CD4-positive, alpha-beta T cell treated with Interleukin-10 for 1 hour (primary cell): ENCODE results near the gene ACSL3.

Source experiments
- DNase-seq: peaks from one replicate; pipeline ENCODE4 v3.0.0-alpha.2; 2020

ACSL3 gene

DNA sequence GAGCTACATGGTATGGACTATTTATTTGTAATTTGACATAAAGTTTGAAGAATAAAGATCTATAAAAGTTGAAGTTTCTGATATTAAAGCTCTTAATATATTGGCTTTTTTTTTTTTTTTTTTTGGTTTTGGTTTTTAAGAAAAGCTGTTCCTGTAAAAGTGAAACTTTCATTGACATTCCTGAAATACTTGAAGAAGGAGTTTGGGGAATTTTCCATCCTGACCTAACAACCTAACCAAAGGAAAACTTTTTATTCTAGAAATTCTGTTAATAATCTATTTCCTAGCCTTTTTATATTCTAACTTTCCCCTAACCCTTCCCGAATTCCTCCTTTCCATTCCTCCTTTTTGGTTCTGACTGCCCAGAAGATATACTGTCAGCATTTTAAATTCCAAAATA is 83.7 kb downstream of the ACSL3 start:
- DNase-seq: no peak

- DNase-seq: no peak
Measured at GRCh38 chr2:222944971-222945740, 84.3 kb downstream of the ACSL3 start.

GRCh38 chr2:222945887-222946286 is 85.1 kb downstream of the ACSL3 start:
- DNase-seq: no peak

DNA sequence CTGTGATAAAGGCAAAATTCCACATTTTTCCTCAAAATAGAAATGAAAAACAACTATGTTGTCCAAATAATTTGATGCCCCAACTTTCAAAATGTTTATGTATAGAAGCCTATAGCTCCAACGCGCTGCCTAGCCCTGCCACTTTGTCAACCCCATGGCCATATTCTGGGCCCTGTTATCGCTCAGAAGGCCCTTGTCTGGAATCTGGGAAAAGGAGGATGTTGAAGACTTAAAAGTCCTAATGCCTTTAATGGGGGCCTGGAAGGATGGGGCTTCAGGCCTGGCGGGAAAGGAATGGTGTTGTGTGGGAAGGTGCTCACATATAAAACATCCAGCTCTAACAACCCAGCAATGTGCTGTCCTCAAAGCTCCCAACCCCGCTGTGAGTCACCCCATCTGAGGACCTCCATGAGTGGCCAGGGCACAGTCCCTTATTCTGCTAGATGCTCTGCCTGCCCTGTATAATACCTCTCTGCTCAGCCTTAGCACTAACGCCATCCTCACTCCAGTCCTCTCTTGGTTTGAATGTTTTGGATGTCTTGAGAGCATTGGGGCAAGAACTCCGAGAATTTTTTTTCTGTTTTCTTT is 86.0 kb downstream of the ACSL3 start:
- no peak for DNase-seq

DNA sequence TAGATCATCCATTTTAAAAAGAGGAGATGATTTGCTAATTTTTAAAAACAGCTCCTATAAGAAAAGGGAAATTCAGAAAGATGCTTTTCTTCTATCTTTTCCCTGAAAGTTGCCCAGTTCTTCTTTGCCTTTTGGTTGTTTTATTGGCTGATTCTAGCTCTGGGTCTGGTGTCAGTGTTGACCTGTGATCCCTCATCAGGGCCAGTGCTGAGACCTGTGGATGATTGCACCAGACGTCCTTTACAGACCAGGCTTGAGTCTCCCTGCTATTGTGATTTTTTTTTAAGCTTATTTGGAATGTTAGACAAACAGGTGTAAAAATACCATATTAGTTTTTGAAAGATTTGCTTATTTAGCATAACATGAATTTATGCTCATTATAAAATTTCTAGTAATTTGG is 88.2 kb downstream of the ACSL3 start:
- no peak for DNase-seq

GRCh38 chr2:222949690-222950323 is 89.0 kb downstream of the ACSL3 start:
- no peak for DNase-seq

- no peak for DNase-seq
Measured at GRCh38 chr2:222950638-222951285, 89.9 kb downstream of the ACSL3 start.

DNA sequence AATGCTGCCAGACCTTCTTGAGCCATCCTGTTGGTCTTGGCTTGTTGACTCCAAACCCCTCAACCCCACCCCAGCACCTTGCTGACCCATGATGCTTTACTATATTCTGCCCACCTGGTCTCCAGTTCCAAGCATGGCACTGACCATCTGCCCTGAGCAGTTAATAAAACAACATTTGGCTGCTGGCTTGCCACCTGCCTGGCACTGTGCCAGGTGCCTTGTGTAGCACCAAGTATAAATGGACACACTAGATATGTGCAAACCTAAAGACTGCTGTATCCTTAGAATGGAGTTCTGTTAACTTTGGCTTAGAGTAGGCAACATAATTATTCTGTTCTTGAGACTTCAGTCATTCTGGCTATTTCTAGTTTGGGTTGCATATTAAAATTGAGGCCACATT is 91.4 kb downstream of the ACSL3 start:
- DNase-seq: no peak

DNA sequence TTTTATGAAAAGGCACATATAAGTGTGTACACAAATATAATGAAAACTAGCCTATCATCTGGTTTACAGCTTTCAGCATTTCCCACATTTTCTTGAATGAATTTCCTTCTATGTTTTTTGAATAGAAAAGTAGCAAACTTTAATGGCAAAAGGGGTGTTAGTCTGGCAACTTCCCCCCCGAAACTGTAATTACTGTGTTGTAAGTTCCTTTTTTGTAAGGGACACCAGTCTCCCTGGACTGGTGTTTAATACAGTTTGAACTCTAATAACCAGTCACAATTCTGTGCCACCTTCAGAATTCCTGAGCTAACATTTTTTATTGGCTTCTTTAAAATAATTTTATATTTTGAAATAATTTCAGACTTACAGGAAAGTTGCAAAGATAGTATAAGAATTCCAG is 94.2 kb downstream of the ACSL3 start:
- DNase-seq: no peak

- no peak for DNase-seq
Measured at GRCh38 chr2:222959358-222959757, 98.5 kb downstream of the ACSL3 start.

- no peak for DNase-seq
Measured at GRCh38 chr2:222960126-222960525, 99.3 kb downstream of the ACSL3 start.

DNA sequence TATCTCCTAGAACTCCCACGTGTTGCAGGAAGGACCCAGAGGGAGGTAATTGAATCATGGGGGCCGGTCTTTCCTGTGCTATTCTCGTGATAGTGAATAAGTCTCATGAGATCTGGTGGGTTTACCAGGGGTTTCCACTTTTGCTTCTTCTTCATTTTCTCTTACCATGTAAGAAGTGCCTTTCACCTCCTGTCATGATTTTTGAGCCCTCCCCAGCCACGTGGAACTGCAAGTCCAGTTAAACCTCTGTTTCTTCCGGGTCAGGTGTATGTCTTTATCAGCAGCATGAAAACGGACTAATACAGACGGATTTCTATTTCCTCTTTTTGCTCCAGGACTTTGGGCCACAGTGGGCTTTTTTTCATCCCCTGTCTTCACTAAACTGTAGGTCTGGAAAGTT is 102.8 kb downstream of the ACSL3 start:
- DNase-seq: no peak

DNA sequence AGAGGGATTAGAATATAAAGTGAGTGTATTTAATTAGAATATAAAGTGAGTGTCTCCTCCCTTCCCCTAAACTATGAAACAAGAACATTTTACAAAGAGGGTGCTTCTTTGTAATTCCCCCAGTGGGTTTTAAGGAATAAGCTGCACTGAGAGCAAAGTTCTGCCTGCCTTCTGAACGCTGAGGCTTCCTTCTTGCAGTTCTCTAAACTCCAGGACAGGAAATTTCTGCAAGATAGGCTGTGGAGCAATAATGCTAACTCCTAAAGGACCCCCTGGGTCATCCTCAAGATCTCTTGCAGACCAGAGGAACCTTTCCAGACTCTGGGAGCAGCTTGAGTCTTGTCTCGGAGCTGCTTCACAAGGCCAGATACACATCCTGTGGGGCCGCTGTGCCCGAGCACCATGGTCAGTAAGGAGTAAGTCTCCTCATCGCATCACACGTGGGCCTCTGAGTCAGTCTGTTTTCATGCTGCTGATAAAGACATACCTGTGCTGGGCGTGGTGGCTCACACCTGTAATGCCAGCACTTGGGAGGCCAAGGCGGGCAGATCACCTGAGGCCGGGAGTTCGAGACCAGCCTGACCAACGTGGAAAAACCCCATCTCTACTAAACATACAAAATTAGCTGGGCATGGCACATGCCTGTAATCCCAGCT is 103.7 kb downstream of the ACSL3 start:
- DNase-seq: no peak

DNA sequence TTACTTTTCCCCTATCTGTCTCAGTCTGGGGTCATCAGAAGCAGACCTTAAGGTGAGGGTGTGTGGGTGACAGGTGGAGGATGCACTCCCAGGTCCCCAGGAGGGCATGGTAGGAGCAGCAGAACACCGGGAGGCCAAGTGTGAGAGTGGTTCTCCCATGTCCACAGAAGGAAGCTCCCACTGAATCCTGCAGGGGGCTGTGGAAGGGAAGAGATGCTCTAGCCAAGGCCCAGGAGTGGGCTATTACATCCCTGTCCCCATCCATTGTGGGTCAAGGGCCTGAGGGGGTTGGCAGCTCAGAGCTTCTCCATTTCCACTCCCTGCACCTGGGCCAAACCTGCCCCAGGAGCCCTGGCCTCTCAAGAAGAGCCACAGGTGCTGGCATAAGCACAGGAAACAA is 104.7 kb downstream of the ACSL3 start:
- no peak for DNase-seq

GRCh38 chr2:222968550-222969155 is 107.8 kb downstream of the ACSL3 start:
- no peak for DNase-seq

- no peak for DNase-seq
Measured at GRCh38 chr2:222969491-222969890, 108.7 kb downstream of the ACSL3 start.

DNA sequence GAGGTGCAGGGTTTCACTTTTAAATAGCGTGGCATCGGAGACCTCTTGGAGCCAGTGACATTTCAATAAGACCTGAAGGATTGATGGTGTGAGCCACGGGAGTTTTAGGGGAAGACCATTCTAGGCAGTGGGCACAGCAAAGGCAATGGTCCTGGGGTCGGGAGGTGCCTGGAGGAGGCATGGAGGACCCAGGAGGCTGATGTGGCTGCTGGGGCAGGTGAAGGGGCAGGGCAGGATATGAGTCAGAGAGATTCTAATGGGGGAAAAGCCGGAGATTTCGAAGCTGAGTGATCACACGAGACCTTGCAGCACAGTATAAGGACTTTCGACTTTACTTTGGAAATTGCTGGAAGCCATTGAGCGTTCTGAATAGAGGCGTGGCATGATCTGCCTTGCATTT is 111.6 kb downstream of the ACSL3 start:
- DNase-seq: no peak

DNA sequence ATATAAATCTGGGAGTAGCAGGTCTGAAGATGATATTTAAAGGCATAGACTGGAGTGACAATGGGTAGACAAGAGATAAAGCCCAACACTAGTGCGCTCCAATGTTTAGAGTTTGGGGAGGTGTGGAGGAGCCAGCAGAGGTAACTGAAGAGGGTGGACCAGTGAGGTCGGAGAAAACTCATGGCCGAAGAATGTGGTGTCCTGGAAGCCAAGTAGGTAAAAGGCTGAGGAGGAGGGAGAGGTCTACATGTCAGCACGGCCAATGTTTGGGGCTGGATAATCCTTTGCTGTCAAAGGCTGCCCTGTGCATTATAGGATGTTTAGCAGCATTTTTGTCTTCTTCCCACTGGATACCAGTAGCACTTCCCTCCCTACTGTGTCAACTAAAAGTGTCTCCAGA is 112.4 kb downstream of the ACSL3 start:
- no peak for DNase-seq

DNA sequence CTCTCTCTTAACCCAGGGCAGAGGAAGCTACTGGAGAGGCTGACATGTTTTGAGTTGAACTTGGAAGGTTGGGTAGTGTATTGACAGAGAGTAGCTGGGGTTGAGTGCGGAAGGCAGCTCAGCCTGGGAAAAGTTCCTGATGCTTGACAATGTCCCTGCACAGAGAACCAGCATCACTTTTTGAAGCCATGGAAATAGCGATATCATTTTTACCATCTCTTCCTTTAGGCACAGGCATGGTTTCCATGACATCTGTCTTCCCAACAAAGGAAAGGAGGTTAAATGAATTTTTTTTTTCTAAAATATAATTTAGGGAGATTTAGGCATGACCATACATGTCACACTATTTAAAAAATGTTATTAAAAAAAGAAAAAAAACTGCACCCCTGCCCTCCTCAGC is 112.9 kb downstream of the ACSL3 start:
- DNase-seq: no peak

- no peak for DNase-seq
Measured at GRCh38 chr2:222976521-222977061, 115.8 kb downstream of the ACSL3 start.

DNA sequence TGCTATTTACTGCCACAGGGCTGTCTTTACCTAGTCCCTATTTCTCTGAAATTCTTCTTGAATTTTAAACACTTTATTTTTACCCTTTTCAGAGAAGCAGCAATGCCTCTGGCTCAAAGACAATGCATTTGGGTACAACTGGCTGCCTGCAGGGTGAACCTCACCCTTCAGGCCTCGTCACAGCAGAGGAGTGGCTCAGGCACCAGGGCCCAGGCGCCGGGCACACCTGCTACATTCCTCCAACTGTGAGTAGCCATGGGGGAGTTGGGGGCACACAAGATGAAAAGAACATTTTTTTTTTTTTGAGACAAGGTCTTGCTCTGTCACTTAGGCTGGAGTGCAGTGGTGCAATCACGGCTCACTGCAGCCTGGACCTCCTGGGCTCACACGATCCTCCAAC is 116.3 kb downstream of the ACSL3 start:
- no peak for DNase-seq

DNA sequence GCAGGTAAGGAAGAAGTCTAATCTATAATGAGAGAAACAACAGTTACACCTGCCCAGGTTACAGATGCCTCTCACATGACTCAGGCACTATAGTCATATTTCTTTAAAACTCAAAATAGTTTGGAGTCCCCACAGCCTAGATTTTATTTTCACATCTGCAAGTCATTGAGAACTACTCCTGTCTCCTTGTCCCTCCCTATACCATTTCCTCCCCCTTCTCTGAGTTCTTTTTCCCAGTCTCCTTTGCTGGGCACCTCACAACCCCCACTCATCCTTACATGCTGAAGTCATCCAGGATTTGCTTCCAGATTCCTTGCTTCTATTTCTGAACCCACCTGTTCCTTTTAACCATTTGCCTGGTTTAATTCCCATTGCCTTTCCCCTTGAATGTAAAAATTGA is 118.0 kb downstream of the ACSL3 start:
- DNase-seq: no peak

GRCh38 chr2:222979484-222979883 is 118.6 kb downstream of the ACSL3 start:
- DNase-seq: no peak
